A549 treated with CpdA at 1 μM for 4 hours (cell line): Measurements from ENCODE around the gene C7orf57. TPM values are rescaled to one million over a fixed set of nuclear protein-coding genes. Genes with fewer than 3 reads are reported as not detected.

Experiments
- total RNA-seq: library from RNA; stranded (reverse); fragments of 200-300 nt; extraction: Qiagen RNA extraction; gene quantifications from 5 replicates; pipeline ENCODE4 v1.2.3, GENCODE V29; 2022; ENCODE audit warnings: low read depth

The C7orf57 gene
- total RNA-seq: 0.26 to 0.61 TPM (median 0.37 TPM) in 5 replicates

GRCh38 chr7:48035301-48035966 lies at the start of gene C7orf57:
Gene C7orf57, plus strand, starts transcription at chr7:48035543. Its CDS starts 766 bp downstream, at chr7:48036309.

GRCh38 chr7:48028938-48029337 lies 6.4 kb upstream of the C7orf57 start, which contains the start of gene SUN3:
Gene SUN3, minus strand, starts transcription at chr7:48029107. Its CDS starts 169 bp downstream, at chr7:48028938.

GRCh38 chr7:48089046-48090003 lies 54.0 kb downstream of the C7orf57 start, which contains the start of gene UPP1:
Gene UPP1, plus strand, starts transcription at chr7:48089265. Its CDS starts 5,519 bp downstream, at chr7:48094784.

Other genes with a start within 250 kb of the C7orf57 start
- 0.15 to 0.37 TPM (median 0.23 TPM) in 5 replicates for gene PKD1L1, start 87.1 kb upstream of the C7orf57 start, total RNA-seq
- gene HUS1, start 55.9 kb upstream of the C7orf57 start, total RNA-seq: 18.1 to 21.2 TPM (median 18.5 TPM) in 5 replicates
- gene SUN3, start 6.4 kb upstream of the C7orf57 start, total RNA-seq: 0.15 to 0.91 TPM in 2 of 5 replicates, not detected in the others
- gene UPP1, start 53.7 kb downstream of the C7orf57 start, total RNA-seq: 64.0 to 115 TPM (median 95.7 TPM) in 5 replicates
- gene ABCA13, start 135.9 kb downstream of the C7orf57 start, total RNA-seq: 0.05 to 0.13 TPM (median 0.05 TPM) in 4 of 5 replicates, not detected in the other